ENCODE results near the gene ANKK1.

The ANKK1 gene

DNA sequence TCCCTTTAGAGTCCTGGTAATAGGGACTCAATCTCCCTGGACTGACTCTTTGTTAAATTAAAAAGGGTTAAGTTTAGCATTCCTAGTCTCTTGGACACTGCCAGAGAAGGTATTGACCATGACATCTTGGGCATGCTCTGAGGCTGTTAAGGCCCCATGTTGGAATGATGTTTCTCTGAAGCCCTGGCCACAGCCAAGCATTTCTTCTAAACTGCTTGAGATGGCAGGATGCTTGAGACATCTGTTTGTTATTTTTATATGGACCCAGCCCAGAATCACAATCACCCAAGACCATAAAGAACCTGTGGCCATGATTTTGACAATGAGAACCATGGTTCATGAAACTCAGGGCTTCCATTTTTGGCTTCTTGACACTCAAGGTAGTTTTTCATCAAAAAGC lies 5.5 kb upstream of the ANKK1 start:
- Histone ChIP-seq H3K36me3 (ENCODE audit: control insufficient read depth, low read length) (no peaks in the 10 kb centered on the region), H3K79me2 (ENCODE audit: control insufficient read depth, low read length) (no peaks in the 10 kb centered on the region), H3K9me3 (ENCODE audit: control insufficient read depth, insufficient read depth, low read length) (no peaks in the 10 kb centered on the region), H4K20me1 (ENCODE audit: control insufficient read depth, insufficient read depth, low read depth, low read length) (no peaks in the 10 kb centered on the region), H3K4me2 (ENCODE audit: low read length) (no peak overlapping the region), H3K4me1 (ENCODE audit: control insufficient read depth, low read length) (no peaks in the 10 kb centered on the region), H3K27me3 (ENCODE audit: control insufficient read depth, low read length) (no peaks in the 10 kb centered on the region), H3F3A (ENCODE audit: control insufficient read depth, insufficient read depth) (no peaks in the 10 kb centered on the region), H3K4me3 (ENCODE audit: low read length) (no peak overlapping the region), H3K27ac (ENCODE audit: low read depth, low read length) (no peak overlapping the region), H3K9me2 (replicated peaks; ENCODE audit: control insufficient read depth, low read length) (no peaks in the 10 kb centered on the region)
- TF ChIP-seq, protein P1, sequence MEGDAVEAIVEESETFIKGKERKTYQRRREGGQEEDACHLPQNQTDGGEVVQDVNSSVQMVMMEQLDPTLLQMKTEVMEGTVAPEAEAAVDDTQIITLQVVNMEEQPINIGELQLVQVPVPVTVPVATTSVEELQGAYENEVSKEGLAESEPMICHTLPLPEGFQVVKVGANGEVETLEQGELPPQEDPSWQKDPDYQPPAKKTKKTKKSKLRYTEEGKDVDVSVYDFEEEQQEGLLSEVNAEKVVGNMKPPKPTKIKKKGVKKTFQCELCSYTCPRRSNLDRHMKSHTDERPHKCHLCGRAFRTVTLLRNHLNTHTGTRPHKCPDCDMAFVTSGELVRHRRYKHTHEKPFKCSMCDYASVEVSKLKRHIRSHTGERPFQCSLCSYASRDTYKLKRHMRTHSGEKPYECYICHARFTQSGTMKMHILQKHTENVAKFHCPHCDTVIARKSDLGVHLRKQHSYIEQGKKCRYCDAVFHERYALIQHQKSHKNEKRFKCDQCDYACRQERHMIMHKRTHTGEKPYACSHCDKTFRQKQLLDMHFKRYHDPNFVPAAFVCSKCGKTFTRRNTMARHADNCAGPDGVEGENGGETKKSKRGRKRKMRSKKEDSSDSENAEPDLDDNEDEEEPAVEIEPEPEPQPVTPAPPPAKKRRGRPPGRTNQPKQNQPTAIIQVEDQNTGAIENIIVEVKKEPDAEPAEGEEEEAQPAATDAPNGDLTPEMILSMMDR (IDR thresholded peaks at IDR 0.05; ENCODE audit: low read depth, low read length, poor library complexity, severe bottlenecking): no peak
- no peak for TF ChIP-seq EZH2phosphoT487 (IDR thresholded peaks at IDR 0.05; ENCODE audit: borderline replicate concordance, low read length)

DNA sequence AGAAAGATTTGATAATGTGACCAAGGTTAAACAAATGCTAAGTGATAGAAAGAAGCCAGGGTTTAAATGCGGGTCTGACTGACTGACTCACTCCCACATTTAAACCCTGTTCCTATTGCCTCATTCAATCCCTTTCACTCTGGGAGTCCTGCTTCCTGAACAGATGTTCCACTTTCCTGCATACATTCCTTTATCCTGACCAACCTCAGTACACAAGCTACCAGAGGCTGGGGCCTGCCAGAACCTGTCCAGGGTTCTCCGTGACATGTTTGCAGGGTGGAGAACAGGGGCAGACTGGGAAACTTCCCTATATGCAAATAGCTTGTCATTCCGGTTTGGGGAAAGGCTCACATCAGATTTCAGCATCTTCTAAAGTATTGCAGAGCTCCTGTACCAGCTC lies 3.0 kb upstream of the ANKK1 start:
- Histone ChIP-seq H3K9me3 (ENCODE audit: control insufficient read depth, insufficient read depth, low read length) (no peaks in the 10 kb centered on the region), H4K20me1 (ENCODE audit: control insufficient read depth, insufficient read depth, low read depth, low read length) (no peaks in the 10 kb centered on the region), H3K4me3 (ENCODE audit: low read length) (no peak overlapping the region), H3K79me2 (ENCODE audit: control insufficient read depth, low read length) (no peaks in the 10 kb centered on the region), H3K27me3 (ENCODE audit: control insufficient read depth, low read length) (no peaks in the 10 kb centered on the region), H3K4me1 (ENCODE audit: control insufficient read depth, low read length) (no peaks in the 10 kb centered on the region), H3K27ac (ENCODE audit: low read depth, low read length) (no peak overlapping the region), H3F3A (ENCODE audit: control insufficient read depth, insufficient read depth) (no peaks in the 10 kb centered on the region), H3K36me3 (ENCODE audit: control insufficient read depth, low read length) (no peaks in the 10 kb centered on the region), H3K9me2 (replicated peaks; ENCODE audit: control insufficient read depth, low read length) (no peaks in the 10 kb centered on the region), H3K4me2 (ENCODE audit: low read length) (no peak overlapping the region)
- TF ChIP-seq, protein P1 (IDR thresholded peaks at IDR 0.05; ENCODE audit: low read depth, low read length, poor library complexity, severe bottlenecking): no peak
- no peak for TF ChIP-seq EZH2phosphoT487 (IDR thresholded peaks at IDR 0.05; ENCODE audit: borderline replicate concordance, low read length)

DNA sequence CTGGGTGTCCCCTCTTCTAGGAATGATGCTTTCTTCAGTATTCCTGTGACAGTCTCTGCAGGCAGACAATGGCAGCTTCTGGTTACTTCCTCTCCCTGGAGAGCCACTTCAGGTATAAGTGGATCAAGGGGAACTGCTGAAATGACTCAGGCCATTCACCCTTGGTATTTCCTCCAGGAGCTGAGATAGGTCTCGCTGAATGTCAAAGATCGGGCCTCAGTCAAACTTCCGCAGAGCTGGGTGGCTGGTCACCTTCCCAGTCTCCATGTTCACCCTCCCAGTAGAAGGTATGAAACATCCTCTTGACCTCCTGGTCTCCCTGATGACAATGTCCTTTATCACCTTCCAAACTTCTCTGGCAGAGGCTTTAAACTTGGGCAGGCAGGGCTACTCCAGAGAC lies 1.8 kb upstream of the ANKK1 start:
- no peaks in the 10 kb centered on the region for H3K27me3 ChIP-seq (ENCODE audit: control insufficient read depth, low read length)
- H3K79me2 ChIP-seq (ENCODE audit: control insufficient read depth, low read length): no peaks in the 10 kb centered on the region
- TF ChIP-seq EZH2phosphoT487 (IDR thresholded peaks at IDR 0.05; ENCODE audit: borderline replicate concordance, low read length): no peak
- TF ChIP-seq, protein P1 (IDR thresholded peaks at IDR 0.05; ENCODE audit: low read depth, low read length, poor library complexity, severe bottlenecking): no peak
- H3K9me2 ChIP-seq (replicated peaks; ENCODE audit: control insufficient read depth, low read length): no peaks in the 10 kb centered on the region
- no peaks in the 10 kb centered on the region for H3K4me1 ChIP-seq (ENCODE audit: control insufficient read depth, low read length)
- H4K20me1 ChIP-seq (ENCODE audit: control insufficient read depth, insufficient read depth, low read depth, low read length): no peaks in the 10 kb centered on the region
- no peaks in the 10 kb centered on the region for H3F3A ChIP-seq (ENCODE audit: control insufficient read depth, insufficient read depth)
- no peaks in the 10 kb centered on the region for H3K36me3 ChIP-seq (ENCODE audit: control insufficient read depth, low read length)
- H3K4me3 ChIP-seq (ENCODE audit: low read length): no peak overlapping the region
- H3K9me3 ChIP-seq (ENCODE audit: control insufficient read depth, insufficient read depth, low read length): no peaks in the 10 kb centered on the region
- H3K27ac ChIP-seq (ENCODE audit: low read depth, low read length): no peak overlapping the region
- no peak overlapping the region for H3K4me2 ChIP-seq (ENCODE audit: low read length)

DNA sequence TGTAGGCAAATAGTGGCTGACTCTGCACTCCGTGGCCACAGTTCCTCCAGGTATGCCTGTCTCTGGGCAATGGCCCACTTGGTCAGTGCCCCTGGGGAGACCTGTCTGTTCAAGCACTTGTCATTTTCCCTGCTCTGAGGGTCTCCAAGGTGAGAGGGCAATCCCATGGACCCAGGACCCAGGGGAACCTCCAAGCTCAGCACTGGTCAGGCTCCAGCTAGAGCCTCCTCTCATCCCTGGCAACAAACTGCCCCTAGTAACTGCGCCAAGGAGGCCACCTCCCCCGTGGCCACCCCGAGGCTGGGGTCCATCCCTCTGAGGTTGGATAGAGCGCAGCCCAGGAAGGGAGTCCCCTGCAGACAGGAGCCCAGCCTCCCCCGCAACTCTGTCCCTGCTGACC lies 713 bp upstream of the ANKK1 start:
- no peak overlapping the region for H3K4me2 ChIP-seq (ENCODE audit: low read length)
- TF ChIP-seq, protein P1 (IDR thresholded peaks at IDR 0.05; ENCODE audit: low read depth, low read length, poor library complexity, severe bottlenecking): no peak
- no peak for TF ChIP-seq EZH2phosphoT487 (IDR thresholded peaks at IDR 0.05; ENCODE audit: borderline replicate concordance, low read length)
- H3K4me1 ChIP-seq (ENCODE audit: control insufficient read depth, low read length): no peaks in the 10 kb centered on the region
- H3K27me3 ChIP-seq (ENCODE audit: control insufficient read depth, low read length): no peaks in the 10 kb centered on the region
- H3K36me3 ChIP-seq (ENCODE audit: control insufficient read depth, low read length): no peaks in the 10 kb centered on the region
- no peak overlapping the region for H3K4me3 ChIP-seq (ENCODE audit: low read length)
- H3K9me3 ChIP-seq (ENCODE audit: control insufficient read depth, insufficient read depth, low read length): no peaks in the 10 kb centered on the region
- no peak overlapping the region for H3K27ac ChIP-seq (ENCODE audit: low read depth, low read length)
- H3K9me2 ChIP-seq (replicated peaks; ENCODE audit: control insufficient read depth, low read length): no peaks in the 10 kb centered on the region
- no peaks in the 10 kb centered on the region for H3K79me2 ChIP-seq (ENCODE audit: control insufficient read depth, low read length)
- no peaks in the 10 kb centered on the region for H3F3A ChIP-seq (ENCODE audit: control insufficient read depth, insufficient read depth)
- H4K20me1 ChIP-seq (ENCODE audit: control insufficient read depth, insufficient read depth, low read depth, low read length): no peaks in the 10 kb centered on the region
